ENCODE results near the gene MPZL3. TPM values are rescaled to one million over a fixed set of nuclear protein-coding genes. Genes with fewer than 3 reads are reported as not detected.

Gene MPZL3
- total RNA-seq, 1 experiment from 2014 or later: 0.52 TPM

DNA sequence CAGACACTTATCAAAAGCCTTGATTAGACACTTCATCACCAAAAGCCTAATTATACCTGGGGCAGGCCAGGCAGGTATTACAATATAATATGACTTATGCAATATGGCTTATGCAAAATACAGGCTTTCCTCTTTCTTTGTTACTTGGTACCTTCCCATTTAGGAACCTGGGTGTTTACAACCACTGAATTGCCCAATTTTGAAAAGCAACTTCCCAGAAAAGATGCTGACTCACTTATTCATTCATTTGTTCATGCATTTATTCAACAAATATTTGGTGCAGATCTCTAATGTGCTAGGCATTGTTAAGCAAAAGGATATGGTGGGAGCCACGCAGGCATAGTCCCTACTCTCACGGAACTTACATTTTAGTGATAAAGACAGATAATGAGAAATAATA, 13.7 kb downstream of the MPZL3 start:
- H3K36me3 ChIP-seq (ENCODE audit: insufficient read depth, low read length, poor library complexity, severe bottlenecking): no peaks in the 10 kb centered on the region
- H3K27me3 ChIP-seq (replicated peaks; ENCODE audit: insufficient read depth, low read depth, low read length, poor library complexity): peaks cover 51% of the 10 kb centered on the region
- H3K4me3 ChIP-seq (ENCODE audit: low read depth, low read length, poor library complexity, severe bottlenecking): no peak overlapping the region
- H3K27ac ChIP-seq (ENCODE audit: low read depth, low read length, poor library complexity, severe bottlenecking): no peak overlapping the region
- TF ChIP-seq EZH2 (IDR thresholded peaks at IDR 0.05; ENCODE audit: borderline replicate concordance, low read depth, low read length, poor library complexity, severe bottlenecking): no peak
- TF ChIP-seq, protein P1, sequence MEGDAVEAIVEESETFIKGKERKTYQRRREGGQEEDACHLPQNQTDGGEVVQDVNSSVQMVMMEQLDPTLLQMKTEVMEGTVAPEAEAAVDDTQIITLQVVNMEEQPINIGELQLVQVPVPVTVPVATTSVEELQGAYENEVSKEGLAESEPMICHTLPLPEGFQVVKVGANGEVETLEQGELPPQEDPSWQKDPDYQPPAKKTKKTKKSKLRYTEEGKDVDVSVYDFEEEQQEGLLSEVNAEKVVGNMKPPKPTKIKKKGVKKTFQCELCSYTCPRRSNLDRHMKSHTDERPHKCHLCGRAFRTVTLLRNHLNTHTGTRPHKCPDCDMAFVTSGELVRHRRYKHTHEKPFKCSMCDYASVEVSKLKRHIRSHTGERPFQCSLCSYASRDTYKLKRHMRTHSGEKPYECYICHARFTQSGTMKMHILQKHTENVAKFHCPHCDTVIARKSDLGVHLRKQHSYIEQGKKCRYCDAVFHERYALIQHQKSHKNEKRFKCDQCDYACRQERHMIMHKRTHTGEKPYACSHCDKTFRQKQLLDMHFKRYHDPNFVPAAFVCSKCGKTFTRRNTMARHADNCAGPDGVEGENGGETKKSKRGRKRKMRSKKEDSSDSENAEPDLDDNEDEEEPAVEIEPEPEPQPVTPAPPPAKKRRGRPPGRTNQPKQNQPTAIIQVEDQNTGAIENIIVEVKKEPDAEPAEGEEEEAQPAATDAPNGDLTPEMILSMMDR (conservative IDR thresholded peaks at IDR 0.05; ENCODE audit: low read depth, low read length): no peak
- BruUV-seq (replicated peaks): no TSS peak
- intact Hi-C loops (cut with micrococcal nuclease; ENCODE audit: unreplicated experiment): no loop called here
- H3K9me3 ChIP-seq (ENCODE audit: low read depth, low read length, poor library complexity, severe bottlenecking): no peaks in the 10 kb centered on the region
- H3K4me1 ChIP-seq (ENCODE audit: insufficient read depth, low read length, poor library complexity, severe bottlenecking): no peaks in the 10 kb centered on the region
- no peak for DNase-seq (ENCODE audit: low spot score)
- POLR2A ChIA-PET (ENCODE audit: low non-redundant PET): no interaction called here
- CTCF ChIA-PET: no interaction called here

DNA sequence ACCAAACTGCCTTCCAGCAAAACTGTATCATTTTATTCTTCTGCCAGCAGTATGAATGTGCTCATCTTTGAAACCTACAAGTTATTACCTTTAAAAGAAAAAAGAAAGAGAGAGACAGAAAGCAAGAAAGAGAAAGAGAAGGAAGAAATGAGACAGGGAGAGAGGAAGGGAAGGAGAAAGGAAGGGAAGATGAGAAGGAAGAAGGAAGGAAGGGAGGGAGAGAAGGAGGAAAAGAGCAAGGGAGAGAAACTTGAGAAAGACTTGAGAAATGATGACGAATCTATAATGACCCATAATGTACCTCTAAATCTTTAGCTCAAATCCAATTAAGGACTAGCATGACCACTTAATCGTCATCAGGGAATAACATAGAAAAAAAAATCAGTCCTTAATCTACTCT, 16.0 kb downstream of the MPZL3 start:
- intact Hi-C loops (cut with micrococcal nuclease; ENCODE audit: unreplicated experiment): no loop called here
- ChIA-PET CTCF (no interaction called here), POLR2A (ENCODE audit: low non-redundant PET) (no interaction called here)
- BruUV-seq (replicated peaks): no TSS peak
- DNase-seq (ENCODE audit: low spot score): peak; percentile 12
- peaks cover 40% of the 10 kb centered on the region for H3K27me3 ChIP-seq (replicated peaks; ENCODE audit: insufficient read depth, low read depth, low read length, poor library complexity)
- no peak overlapping the region for H3K4me3 ChIP-seq (ENCODE audit: low read depth, low read length, poor library complexity, severe bottlenecking)
- TF ChIP-seq, protein P1 (conservative IDR thresholded peaks at IDR 0.05; ENCODE audit: low read depth, low read length): no peak
- TF ChIP-seq EZH2 (IDR thresholded peaks at IDR 0.05; ENCODE audit: borderline replicate concordance, low read depth, low read length, poor library complexity, severe bottlenecking): no peak
- no peaks in the 10 kb centered on the region for H3K4me1 ChIP-seq (ENCODE audit: insufficient read depth, low read length, poor library complexity, severe bottlenecking)
- no peaks in the 10 kb centered on the region for H3K9me3 ChIP-seq (ENCODE audit: low read depth, low read length, poor library complexity, severe bottlenecking)
- H3K27ac ChIP-seq (ENCODE audit: low read depth, low read length, poor library complexity, severe bottlenecking): no peak overlapping the region
- H3K36me3 ChIP-seq (ENCODE audit: insufficient read depth, low read length, poor library complexity, severe bottlenecking): no peaks in the 10 kb centered on the region

DNA sequence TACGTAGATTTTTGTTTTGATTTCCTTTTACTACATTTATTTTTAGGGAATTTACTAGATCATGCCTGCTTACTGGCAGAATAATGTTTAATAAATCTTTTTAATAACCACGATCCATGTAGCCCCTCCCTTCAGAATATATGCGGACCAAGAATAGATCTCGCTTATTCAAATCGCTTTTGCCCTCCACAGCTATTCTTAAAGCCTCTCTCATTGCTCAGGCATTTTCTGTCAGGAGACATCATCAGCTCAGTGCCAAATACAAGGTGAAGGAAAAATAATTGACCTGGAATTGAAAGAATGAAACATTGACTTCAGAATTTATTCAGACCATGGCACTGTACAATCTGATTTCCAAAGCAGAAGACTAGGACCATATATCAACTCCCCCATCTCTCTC, 17.3 kb downstream of the MPZL3 start:
- ChIA-PET CTCF (no interaction called here), POLR2A (ENCODE audit: low non-redundant PET) (no interaction called here)
- DNase-seq (ENCODE audit: low spot score): no peak
- Histone ChIP-seq H3K27ac (ENCODE audit: low read depth, low read length, poor library complexity, severe bottlenecking) (no peak overlapping the region), H3K9me3 (ENCODE audit: low read depth, low read length, poor library complexity, severe bottlenecking) (no peaks in the 10 kb centered on the region), H3K4me1 (ENCODE audit: insufficient read depth, low read length, poor library complexity, severe bottlenecking) (no peaks in the 10 kb centered on the region), H3K4me3 (ENCODE audit: low read depth, low read length, poor library complexity, severe bottlenecking) (no peak overlapping the region), H3K27me3 (replicated peaks; ENCODE audit: insufficient read depth, low read depth, low read length, poor library complexity) (peaks cover 37% of the 10 kb centered on the region), H3K36me3 (ENCODE audit: insufficient read depth, low read length, poor library complexity, severe bottlenecking) (no peaks in the 10 kb centered on the region)
- no TSS peak for BruUV-seq (replicated peaks)
- intact Hi-C loops (cut with micrococcal nuclease; ENCODE audit: unreplicated experiment): no loop called here
- TF ChIP-seq, protein P1 (conservative IDR thresholded peaks at IDR 0.05; ENCODE audit: low read depth, low read length): no peak
- TF ChIP-seq EZH2 (IDR thresholded peaks at IDR 0.05; ENCODE audit: borderline replicate concordance, low read depth, low read length, poor library complexity, severe bottlenecking): no peak
